Measurements from ENCODE around the gene CCDC13. TPM values are rescaled to one million over a fixed set of nuclear protein-coding genes. Genes with fewer than 3 reads are reported as not detected.

The CCDC13 gene
- total and polyA plus RNA-seq, 4 donors, result 0.42 to 2.3 (median 1.0) TPM

DNA sequence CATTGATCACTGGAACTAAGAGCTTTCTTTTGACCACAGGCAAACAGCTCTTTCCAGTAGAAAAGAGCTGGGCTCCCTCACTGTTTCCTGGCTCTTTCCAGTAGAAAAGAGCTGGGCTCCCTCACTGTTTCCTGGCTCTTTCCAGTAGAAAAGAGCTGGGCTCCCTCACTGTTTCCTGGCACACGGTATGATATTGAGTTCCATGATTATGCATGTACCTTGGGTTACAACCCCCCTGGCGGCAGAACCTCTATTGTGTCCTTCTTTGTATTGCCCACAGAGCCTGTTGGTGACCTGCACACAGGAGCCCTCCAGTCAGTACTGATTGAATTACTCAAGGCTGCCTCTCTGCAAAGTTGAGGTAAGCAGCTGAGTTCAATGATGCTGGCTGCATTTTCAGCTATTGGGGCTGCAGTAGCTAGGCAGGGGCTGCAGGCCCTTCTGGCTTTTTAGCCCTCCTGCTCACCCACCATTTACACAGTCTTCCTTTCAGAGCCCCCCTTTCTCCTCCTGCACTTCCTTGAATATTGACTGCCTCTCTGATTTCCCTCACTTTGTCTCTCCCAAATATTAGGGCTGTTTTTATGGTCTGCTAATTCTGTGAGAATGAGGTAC is 46.4 kb upstream of the CCDC13 start:
- Histone ChIP-seq H3K4me1 (ENCODE audit: control insufficient read depth in 4 of 4, insufficient read depth in 4 of 4, low read length in 3 of 4) (peaks cover 3 to 8% (median 5%) of the 10 kb centered on the region in 4 donors), H3K4me3 (ENCODE audit: low read depth in 1 of 3, low read length in 3 of 3) (no peak overlapping the region), H3K27ac (ENCODE audit: low read depth in 1 of 2, low read length in 2 of 2) (no peak overlapping the region), H3K9me3 (ENCODE audit: control insufficient read depth in 4 of 4, low read length in 3 of 4) (no peaks in the 10 kb centered on the region), H3K27me3 (ENCODE audit: control insufficient read depth in 4 of 4, insufficient read depth in 4 of 4, low read length in 3 of 4) (no peaks in the 10 kb centered on the region), H3K36me3 (ENCODE audit: control insufficient read depth in 4 of 4, insufficient read depth in 3 of 4, low read depth in 1 of 4, low read length in 3 of 4) (no peaks in the 10 kb centered on the region), H3K9ac (ENCODE audit: low read depth in 1 of 2, low read length in 2 of 2) (no peak overlapping the region)
- no peak for DNase-seq (ENCODE audit: low spot score)
- TF ChIP-seq, protein P1, sequence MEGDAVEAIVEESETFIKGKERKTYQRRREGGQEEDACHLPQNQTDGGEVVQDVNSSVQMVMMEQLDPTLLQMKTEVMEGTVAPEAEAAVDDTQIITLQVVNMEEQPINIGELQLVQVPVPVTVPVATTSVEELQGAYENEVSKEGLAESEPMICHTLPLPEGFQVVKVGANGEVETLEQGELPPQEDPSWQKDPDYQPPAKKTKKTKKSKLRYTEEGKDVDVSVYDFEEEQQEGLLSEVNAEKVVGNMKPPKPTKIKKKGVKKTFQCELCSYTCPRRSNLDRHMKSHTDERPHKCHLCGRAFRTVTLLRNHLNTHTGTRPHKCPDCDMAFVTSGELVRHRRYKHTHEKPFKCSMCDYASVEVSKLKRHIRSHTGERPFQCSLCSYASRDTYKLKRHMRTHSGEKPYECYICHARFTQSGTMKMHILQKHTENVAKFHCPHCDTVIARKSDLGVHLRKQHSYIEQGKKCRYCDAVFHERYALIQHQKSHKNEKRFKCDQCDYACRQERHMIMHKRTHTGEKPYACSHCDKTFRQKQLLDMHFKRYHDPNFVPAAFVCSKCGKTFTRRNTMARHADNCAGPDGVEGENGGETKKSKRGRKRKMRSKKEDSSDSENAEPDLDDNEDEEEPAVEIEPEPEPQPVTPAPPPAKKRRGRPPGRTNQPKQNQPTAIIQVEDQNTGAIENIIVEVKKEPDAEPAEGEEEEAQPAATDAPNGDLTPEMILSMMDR (IDR thresholded peaks at IDR 0.05; ENCODE audit: low read depth, low read length, missing input control), result peak; percentile 2
- TF ChIP-seq ATF3 (IDR thresholded peaks at IDR 0.05), result no peak
- peak in 1 of 2 donors; percentile 20 for TF ChIP-seq HNF4A (conservative IDR thresholded peaks at IDR 0.05)
- TF ChIP-seq JUND (IDR thresholded peaks at IDR 0.05), result no peak
- TF ChIP-seq YY1 (IDR thresholded peaks at IDR 0.05), result peak; percentile 8
- 23% methylated on average over 2 of the region's 2 CpGs for WGBS

DNA sequence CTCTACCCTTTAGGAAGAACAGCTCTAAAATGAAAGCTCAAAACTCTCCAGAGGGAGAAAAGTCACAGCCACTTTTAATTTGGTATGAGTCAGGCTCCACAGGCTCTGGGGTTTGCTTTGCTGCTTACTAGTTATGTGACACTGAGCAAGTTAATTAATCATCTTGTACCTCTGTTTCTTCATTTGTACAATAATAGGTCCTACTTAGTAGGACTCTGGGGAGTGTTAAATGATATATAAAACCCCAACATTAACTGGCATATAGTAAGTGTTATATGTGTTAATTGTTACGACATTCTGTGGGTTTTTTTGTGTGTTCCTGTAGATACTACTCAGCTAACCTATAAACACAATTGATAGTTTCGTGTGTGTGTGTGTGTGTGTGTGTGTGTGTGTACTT is 42.8 kb upstream of the CCDC13 start:
- no peak overlapping the region for H3K4me3 ChIP-seq (ENCODE audit: low read depth in 1 of 3, low read length in 3 of 3)
- no peaks in the 10 kb centered on the region for H3K27me3 ChIP-seq (ENCODE audit: control insufficient read depth in 4 of 4, insufficient read depth in 4 of 4, low read length in 3 of 4)
- no peak overlapping the region for H3K9ac ChIP-seq (ENCODE audit: low read depth in 1 of 2, low read length in 2 of 2)
- 69% methylated on average over 2 of the region's 2 CpGs for WGBS
- no peak overlapping the region for H3K27ac ChIP-seq (ENCODE audit: low read depth in 1 of 2, low read length in 2 of 2)
- H3K36me3 ChIP-seq (ENCODE audit: control insufficient read depth in 4 of 4, insufficient read depth in 3 of 4, low read depth in 1 of 4, low read length in 3 of 4), result no peaks in the 10 kb centered on the region
- peaks cover 3 to 8% (median 5%) of the 10 kb centered on the region in 4 donors for H3K4me1 ChIP-seq (ENCODE audit: control insufficient read depth in 4 of 4, insufficient read depth in 4 of 4, low read length in 3 of 4)
- no peaks in the 10 kb centered on the region for H3K9me3 ChIP-seq (ENCODE audit: control insufficient read depth in 4 of 4, low read length in 3 of 4)
- TF ChIP-seq RXRA (IDR thresholded peaks at IDR 0.05) (no peak), HNF4A (conservative IDR thresholded peaks at IDR 0.05) (no peak), YY1 (IDR thresholded peaks at IDR 0.05) (no peak), RAD21 (IDR thresholded peaks at IDR 0.05) (no peak), NR2F2 (IDR thresholded peaks at IDR 0.05) (no peak), EGR1 (IDR thresholded peaks at IDR 0.05; ENCODE audit: low read depth in 2 of 2) (no peak), HNF4G (IDR thresholded peaks at IDR 0.05) (no peak), SP1 (IDR thresholded peaks at IDR 0.05) (no peak), FOXA2 (IDR thresholded peaks at IDR 0.05) (no peak), ATF3 (IDR thresholded peaks at IDR 0.05) (no peak)
- TF ChIP-seq, protein P2, sequence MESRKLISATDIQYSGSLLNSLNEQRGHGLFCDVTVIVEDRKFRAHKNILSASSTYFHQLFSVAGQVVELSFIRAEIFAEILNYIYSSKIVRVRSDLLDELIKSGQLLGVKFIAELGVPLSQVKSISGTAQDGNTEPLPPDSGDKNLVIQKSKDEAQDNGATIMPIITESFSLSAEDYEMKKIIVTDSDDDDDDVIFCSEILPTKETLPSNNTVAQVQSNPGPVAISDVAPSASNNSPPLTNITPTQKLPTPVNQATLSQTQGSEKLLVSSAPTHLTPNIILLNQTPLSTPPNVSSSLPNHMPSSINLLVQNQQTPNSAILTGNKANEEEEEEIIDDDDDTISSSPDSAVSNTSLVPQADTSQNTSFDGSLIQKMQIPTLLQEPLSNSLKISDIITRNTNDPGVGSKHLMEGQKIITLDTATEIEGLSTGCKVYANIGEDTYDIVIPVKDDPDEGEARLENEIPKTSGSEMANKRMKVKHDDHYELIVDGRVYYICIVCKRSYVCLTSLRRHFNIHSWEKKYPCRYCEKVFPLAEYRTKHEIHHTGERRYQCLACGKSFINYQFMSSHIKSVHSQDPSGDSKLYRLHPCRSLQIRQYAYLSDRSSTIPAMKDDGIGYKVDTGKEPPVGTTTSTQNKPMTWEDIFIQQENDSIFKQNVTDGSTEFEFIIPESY (IDR thresholded peaks at IDR 0.05), result no peak
- TF ChIP-seq, protein P3, sequence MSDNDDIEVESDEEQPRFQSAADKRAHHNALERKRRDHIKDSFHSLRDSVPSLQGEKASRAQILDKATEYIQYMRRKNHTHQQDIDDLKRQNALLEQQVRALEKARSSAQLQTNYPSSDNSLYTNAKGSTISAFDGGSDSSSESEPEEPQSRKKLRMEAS (IDR thresholded peaks at IDR 0.05), result no peak
- no peak for DNase-seq (ENCODE audit: low spot score)

Measured in liver (tissue), 9 donors.